Measurements from ENCODE around the gene CACNA1F.

Gene CACNA1F

DNA sequence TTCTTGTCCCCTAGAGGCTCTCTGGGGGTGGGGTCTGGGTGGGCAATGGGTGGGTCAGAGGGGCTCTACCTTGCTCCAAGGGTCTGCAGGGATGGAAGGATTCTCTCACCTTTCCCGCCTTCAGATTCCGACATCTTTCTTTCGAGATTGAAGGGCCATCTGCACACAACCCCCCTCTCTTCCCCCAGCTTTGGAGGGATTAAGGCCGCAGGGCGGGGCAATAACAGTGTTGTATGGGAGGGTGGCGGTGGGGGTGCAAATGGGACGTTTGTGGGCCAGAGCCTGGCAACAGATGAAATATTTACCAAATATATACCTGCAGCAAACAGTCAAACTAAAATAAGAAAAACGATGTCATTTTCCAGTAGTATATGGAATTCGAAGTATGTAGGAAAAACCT lies at the start of gene CACNA1F:
Gene CACNA1F (minus strand): TSS at position 165 of the 400 bp plus-strand sequence. CDS start 31 bp downstream, at position 134.
- DNase-seq = no peak

GRCh38 chrX:49282647-49283011 lies 49.5 kb upstream of the CACNA1F start:
- DNase-seq = no peak

DNA sequence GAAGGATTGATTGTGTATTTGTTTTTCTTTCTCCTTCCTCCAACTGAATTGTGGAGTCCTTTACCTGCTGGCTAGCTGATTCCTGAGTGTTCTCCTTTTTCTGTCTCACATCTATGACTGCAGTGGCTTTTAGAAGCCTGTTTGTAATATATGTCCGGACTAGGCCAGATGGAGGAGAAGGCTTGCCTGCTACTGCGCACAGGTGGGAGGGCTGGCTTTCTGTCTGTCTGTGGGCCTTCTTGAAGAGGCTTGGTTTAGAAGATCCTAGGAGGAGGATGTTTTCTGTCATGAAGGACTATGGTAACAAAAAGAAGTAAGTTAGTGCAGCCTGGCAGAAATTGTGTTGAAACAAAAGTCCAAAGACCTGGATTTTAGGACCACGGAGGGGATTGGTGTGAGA lies 44.9 kb upstream of the CACNA1F start:
- no peak for DNase-seq

- DNase-seq = no peak
Observed at GRCh38 chrX:49277535-49277830, 44.3 kb upstream of the CACNA1F start.

DNA sequence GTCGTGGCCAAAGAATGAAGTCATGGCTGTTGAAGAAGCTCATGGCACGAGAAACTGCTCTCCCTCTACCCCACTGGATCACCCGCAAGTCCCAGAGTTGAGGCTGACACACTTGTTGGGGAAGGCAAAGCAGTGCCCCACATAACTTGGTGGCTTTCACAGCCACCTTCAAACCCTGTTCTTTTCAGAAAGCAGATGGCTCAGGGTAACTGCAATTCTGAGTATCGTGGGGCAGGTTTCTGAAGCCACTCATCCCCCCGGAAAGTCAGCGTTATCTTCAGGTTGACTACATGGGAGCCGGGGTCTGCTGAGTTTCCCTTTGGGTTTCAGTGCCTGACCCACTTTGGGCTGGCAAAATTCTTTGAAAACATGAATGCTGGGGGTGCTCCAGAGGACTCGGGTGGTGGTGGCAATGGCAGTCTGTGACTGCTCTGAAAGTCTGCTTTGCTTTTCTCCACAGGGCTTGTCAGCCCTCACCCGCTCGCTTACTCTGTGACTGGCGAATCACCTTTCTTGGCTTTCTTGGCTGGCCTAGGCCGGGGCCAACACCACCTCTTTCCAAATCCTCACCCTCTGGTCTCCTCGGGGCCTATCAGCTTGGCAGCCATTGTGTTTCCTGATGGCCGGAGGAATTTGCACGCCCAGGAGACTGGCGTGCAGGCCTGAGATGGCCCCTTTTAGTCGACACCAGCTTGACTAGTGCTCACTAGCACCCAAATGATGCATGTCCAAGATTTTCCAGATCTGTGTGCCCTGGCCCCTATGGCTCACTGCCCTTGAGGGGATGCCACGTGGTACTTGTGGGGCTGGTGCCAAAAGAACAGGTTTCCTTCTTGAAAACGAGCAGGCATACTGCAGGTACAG lies 43.8 kb upstream of the CACNA1F start:
- DNase-seq = no peak

GRCh38 chrX:49276207-49276606 lies 43.1 kb upstream of the CACNA1F start:
- DNase-seq = no peak

DNA sequence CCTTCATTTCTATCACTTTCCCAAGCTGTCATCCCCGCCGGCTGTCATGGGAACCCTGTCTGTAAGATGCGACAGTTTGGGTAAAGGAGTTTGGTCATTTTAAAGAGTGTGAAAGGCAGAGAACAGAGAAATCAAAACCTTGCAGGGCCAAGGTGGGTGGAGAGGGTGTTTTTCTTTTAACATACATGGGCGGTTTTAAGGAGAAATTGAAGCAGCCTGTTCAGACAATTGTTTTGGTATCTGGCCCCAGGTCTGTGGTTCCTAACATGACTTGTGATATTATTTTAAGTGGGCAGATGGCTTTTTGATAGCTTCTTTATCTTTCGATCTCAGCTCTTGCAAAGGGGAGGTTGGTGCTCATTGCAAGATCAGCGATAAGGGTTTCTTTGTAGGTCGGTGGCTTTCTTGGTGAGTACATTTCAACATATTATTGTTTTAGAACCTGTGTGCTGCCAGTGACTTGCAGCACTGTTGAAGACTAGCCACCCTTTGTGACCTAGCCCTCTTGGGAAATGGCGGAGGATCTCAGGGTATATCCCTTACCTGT lies 40.1 kb upstream of the CACNA1F start:
- DNase-seq = peak; percentile 49

GRCh38 chrX:49272421-49272820 lies 39.3 kb upstream of the CACNA1F start:
- DNase-seq = peak; percentile 64

DNA sequence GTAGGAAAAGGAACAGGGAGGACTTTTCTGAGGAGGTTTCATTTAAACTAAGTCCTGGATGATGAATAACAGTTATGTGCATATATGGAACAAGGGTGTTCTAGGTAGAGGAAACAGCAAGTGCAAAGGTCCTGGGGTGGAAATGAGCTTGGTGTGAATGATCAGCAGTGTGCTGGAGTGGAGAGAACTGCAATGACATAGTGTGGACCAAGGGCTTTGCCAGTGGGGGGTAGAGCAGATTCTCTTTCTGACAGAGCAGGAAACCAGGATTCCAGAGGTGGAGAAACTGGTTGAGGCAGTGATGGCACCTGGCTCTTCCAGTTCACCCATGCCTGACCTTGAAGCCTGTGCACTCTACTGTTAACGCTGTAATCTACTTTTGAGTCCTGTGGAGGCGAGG lies 38.2 kb upstream of the CACNA1F start:
- no peak for DNase-seq

DNA sequence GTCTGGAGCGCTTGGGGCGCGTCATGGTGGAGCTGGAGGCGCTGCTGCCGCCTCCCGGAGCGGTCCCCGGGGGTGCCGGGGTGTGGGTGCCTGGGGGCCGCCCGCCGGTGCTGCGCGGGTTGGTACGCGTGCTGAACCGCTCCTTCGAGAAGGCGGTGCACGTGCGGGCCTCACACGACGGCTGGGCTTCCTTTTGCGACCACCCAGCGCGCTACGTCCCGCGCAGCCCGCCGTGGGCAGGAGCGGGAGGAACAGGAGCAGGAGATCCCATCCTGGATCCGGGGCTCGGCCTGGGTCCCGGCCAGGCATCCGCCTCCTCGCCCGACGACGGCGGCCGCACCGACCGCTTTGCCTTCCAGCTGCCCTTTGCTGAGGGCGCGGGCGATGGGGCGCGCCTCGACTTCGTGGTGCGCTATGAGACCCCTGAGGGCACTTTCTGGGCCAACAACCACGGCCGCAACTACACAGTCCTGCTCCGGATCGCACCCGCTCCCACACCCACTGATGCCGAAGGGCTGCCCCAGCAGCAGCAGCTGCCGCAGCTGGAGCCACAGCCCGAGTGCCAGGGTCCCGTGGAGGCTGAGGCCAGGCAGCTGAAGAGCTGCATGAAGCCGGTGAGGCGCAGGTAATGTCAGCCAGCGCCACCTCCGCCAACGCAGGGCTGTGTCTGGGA lies 37.2 kb upstream of the CACNA1F start:
- DNase-seq = no peak

DNA sequence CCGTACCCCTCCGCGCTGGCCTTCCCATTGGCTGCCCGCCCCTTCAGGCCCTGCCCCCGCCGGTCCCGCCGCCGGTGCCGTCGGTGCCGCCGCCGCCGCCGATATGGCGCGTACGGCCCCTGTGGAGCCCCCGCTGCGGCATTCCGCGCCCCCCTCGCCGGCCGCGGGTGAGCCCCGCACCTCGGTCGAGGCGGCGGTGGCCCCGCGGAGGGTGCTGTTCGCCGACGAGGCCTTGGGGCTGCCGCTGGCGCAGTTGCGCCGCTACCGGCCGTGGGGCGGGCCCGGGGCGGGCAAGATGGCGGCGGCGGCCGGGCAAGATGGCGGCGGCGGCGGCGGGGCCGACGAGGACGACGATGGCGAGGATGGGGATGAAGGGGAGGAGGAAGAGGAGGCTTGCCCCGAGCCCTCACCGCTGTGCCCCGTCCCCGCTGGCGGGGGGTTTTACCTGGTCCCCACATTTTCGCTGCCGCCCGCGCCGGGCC lies 36.7 kb upstream of the CACNA1F start, which contains the start of gene PPP1R3F:
Gene PPP1R3F (plus strand): TSS at position 27 of the 482 bp plus-strand sequence. CDS start 77 bp downstream, at position 104.
- DNase-seq = no peak

DNA sequence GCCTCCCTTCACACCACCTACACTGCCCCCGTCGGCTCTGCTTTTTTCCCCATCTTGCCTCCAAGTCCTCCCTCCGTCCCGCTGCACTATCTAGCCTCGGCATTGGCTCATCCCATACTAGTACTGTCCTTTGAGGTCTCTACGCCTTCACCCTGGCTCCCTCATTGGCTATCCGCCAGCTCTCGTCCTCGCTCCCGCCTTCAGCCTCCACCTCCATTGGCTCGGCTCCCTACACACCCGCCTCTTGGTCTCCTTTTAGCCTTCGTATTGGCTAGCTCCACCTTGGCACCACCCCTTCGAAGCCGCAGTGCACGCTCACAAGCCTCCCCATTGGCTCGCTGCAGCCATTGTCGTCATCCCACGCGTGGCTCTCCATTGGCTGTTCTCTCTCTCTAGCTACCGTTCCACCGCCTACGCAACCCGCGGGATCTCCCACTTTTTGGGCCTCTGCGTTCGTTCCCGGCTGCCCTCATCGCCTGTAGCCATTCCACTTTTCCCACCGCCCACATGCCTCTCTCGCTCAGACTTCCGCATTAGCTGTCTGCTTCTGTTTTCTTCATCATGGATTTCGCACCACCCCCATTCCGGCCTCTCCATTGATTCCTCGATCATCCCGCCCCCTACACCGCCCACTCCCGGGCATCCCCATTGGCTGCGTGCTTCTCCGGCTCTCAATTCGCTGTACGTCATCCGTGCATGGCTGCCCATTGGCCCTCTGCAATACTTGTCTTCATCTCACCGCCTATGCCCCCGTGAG lies 36.0 kb upstream of the CACNA1F start:
- DNase-seq = peak; percentile 94

DNA sequence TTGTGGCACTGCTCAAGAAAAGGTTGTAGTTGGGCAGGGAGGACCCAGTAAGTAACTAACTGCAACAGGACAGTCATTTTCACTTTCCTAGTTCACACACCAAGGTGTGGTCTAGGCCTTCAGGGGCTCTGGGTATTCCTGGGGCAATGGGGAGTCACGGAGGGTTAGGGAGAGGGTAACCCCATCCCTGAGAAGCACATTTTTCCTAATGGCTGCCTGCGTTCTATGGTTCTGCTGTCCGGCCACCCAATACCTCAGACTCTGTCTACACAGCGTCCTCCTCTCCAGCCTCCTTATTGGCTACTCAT lies 35.5 kb upstream of the CACNA1F start:
- DNase-seq = no peak

DNA sequence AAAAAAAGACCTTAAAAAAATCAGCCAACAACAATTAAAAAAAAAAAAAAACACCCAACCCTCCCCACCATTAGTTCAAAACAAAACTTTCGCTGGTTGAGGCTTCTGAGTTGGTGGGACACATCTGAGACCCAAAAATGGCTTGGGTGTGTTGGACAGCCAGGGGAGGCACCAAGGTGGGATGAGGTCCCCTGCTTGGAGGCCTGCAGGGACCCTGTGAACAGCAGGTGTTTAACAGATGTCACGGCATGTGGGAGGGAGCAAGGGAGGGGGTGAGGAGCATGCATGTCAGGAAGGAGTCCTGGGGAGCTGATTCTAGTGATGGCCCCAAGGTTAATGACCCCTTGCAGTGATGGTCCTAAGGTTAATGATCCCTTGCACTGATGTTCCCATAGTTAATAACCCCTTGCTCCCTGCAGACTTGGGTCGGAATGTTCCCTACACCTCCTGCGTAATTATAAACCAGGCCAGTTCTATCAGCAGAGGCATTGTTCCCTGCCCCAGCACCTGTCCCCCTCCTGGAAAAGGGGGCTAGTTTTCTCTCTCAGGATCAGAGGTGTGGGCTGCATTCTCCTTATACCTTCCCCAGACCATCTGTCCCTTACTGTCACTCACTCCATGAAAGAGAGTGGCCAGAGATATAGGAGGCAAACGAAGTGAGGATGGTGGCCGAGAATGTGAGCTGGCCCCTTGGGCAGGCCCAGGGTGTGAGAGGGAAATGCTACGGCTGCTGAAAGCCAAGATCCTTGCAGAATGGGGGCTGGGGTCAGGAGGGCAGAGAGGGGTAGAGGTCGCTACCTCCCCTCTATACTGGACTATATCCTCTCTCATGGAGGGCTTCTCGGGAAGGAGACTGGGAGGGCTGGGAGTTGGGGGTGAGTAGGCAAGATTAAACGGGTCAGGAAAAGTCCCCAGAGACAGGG lies 33.6 kb upstream of the CACNA1F start:
- DNase-seq = no peak

- DNase-seq = no peak
Observed at GRCh38 chrX:49264460-49264859, 31.3 kb upstream of the CACNA1F start, which contains the start of gene FOXP3. Gene FOXP3 (minus strand): TSS chrX:49264710. CDS start chrX:49258505, 6,205 bp downstream.

GRCh38 chrX:49263631-49264030 lies 30.5 kb upstream of the CACNA1F start:
- no peak for DNase-seq

DNA sequence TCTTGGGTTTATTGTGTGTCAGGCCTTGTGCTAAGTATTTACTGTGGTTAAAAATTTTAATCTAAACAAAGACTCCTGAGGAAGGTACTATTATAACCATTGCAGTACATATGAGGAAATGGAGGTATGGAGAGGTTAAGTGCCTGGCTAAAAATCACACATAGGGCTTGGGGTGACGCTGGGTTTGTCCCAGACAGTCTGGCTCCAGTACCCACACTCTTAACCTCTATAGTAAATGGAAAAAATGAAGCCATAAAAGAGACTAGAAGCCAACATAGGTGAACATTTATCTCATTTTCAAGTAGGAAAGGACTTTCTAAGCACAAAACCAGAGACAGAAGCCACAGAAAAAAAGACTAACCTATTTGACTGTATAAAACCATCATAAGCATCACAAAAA lies 29.5 kb upstream of the CACNA1F start:
- DNase-seq = no peak

- no peak for DNase-seq
Observed at GRCh38 chrX:49260221-49260985, 27.3 kb upstream of the CACNA1F start.

GRCh38 chrX:49258749-49259124 lies 25.6 kb upstream of the CACNA1F start:
- DNase-seq = no peak

- DNase-seq = peak; percentile 61
Observed at GRCh38 chrX:49257846-49258748, 25.0 kb upstream of the CACNA1F start.
